GM19023 (cell line): ENCODE data around the gene CDC25B.
A peak's percentile ranks its signal among the peaks of the same experiment; 100 is the strongest.

Source experiments
- ATAC-seq: cut with Tn5 transposase; IDR thresholded peaks from one replicate; pipeline ENCODE4 v1.9.1; 2021; ENCODE audit warnings: mild to moderate bottlenecking, moderate library complexity; ENCODE audit not compliant: unreplicated experiment

CDC25B gene

DNA sequence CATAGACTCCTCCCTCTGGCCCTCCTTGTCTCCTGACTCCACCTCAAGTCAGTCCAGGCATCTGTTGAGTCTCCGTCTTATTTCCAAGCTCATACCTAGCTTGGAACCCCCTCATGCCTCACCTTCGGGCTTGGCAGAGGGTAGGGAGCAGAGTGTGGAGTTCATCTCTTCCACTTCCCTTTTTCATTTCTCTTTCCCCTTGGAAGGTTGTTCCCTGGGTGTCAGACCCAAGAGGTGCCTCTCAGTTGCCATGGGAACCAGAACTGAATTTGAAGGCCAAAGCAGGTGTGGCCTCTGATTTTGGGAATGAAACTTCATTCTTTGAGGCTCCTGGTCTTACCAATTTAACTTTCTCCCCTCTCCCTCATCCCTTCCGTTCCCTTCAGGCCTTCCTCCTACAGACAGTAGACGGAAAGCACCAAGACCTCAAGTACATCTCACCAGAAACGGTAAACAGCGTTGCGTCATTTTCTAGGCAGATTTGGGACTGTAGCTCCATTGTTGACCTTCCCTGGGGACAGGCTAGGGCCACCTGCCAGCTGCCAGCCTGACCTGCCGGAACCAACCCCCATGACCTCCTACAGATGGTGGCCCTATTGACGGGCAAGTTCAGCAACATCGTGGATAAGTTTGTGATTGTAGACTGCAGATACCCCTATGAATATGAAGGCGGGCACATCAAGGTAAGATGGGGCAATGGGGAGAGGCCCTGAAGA lies 6.6 kb downstream of the CDC25B start:
- ATAC-seq: no peak

- no peak for ATAC-seq
Measured at GRCh38 chr20:3803289-3803688, 7.2 kb downstream of the CDC25B start.

DNA sequence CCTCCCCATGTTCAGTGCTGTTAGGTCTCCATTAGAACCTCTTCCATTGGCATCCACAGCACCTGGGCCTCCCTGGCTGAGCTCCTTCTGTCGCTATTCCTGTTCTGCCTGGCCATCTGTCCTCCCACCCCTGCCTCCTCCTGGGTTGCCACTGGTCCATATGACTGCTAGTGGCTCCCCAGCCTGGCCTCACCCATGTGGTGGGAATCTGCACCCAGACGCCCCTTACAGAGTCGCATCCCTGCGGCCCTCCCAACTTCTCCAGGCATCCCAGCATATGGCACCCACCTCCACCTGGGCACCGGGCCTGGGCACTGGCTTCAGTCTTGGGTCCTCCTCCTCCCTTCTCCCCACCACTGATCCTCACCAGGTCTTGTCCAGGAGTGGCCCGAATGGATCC lies 7.7 kb downstream of the CDC25B start:
- ATAC-seq: no peak

- ATAC-seq: no peak
Measured at GRCh38 chr20:3804254-3804751, 8.2 kb downstream of the CDC25B start.

- ATAC-seq: no peak
Measured at GRCh38 chr20:3804781-3805180, 8.7 kb downstream of the CDC25B start.

GRCh38 chr20:3808544-3808943 lies 12.4 kb downstream of the CDC25B start:
- ATAC-seq: no peak

- ATAC-seq: no peak
Measured at GRCh38 chr20:3811467-3812258, 15.6 kb downstream of the CDC25B start.

DNA sequence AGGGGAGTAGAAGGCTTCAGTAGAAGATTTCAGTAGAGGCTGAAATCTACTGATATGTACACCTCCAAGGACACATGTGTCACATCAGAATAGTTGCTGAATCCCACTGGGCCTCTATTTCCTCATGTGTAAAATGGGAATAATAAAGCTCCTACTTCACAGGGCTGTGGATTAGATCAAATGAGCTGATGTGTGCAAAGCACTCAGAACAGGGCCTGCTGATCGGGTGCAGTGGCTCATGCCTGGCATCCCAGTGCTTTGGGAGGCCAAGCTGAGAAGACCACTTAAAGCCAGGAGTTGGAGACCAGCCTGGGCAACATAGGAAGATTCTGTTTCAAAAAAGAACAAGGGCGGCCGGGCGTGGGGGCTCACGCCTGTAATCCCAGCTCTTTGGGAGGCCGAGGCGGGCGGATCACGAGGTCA lies 16.2 kb downstream of the CDC25B start:
- ATAC-seq: no peak

DNA sequence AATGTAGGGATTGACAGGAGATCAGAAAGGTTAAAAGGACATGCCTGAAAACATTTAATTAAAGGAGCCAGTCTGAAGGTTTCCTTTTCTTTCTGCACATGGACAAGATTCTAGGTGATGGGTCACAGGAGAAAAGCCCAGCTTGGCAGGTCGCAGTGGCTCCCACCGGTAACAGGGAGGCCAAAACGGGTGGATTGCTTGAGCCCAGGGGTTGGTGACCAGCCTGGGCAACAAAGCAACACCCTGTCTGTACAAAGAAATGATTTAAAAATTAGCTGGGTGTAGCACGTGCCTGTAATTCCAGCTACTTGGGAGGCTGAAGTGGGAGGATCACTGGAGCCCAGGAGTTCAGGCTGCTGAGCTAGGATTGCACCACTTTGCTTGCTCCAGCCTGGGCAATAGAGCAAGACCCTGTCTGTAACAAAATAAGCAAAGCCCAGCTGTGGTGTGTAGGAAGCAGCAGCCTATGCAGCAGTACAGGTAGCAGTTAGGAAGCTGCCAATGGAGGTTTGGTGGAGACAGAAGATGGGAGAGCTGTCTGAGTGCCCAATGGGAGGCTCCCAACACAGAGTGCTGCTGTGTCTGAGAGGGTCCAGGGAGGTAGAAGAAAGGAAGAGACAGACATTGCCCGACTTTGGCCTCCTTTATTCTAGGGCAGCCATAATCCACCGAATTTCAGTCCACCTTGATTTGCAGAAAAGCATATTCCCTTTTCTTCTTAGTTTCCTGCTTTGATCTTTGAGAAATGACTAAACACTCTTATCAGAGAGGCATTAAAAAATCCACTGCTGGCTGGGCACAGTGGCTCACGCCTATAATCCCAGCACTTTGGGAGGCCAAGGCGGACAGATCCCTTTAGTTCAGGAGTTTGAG lies 17.1 kb downstream of the CDC25B start:
- no peak for ATAC-seq

GRCh38 chr20:3813848-3814581 lies 17.9 kb downstream of the CDC25B start:
- ATAC-seq: no peak

- no peak for ATAC-seq
Measured at GRCh38 chr20:3814928-3815495, 18.9 kb downstream of the CDC25B start.

DNA sequence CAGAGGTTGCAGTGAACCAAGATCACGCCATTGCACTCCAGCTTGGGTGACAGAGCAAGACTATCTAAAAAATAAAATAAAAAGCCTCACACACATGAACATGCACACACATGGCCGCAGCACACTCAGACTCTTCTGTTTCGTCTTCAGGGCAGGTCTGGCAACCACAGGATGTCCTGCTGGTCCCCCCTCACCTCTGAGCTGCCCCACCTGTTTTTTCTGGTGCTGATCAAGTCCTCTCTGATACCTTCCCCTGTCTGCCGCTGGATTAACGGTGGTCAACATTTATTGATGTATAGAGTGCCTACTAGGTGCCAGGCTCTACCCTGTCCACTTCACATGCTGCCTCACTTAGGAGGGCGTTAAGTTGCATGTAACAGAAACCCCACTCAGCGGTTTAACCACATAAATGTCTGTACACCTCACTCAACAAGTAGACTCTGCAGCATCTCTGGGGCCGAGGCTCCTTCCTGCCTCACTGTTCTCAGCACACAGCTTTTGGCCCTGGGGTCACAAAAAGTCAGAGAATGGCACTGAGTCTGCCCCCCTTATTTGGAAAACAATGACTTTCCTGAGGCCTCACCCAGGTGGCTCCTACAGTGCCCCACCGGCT lies 19.7 kb downstream of the CDC25B start:
- no peak for ATAC-seq

DNA sequence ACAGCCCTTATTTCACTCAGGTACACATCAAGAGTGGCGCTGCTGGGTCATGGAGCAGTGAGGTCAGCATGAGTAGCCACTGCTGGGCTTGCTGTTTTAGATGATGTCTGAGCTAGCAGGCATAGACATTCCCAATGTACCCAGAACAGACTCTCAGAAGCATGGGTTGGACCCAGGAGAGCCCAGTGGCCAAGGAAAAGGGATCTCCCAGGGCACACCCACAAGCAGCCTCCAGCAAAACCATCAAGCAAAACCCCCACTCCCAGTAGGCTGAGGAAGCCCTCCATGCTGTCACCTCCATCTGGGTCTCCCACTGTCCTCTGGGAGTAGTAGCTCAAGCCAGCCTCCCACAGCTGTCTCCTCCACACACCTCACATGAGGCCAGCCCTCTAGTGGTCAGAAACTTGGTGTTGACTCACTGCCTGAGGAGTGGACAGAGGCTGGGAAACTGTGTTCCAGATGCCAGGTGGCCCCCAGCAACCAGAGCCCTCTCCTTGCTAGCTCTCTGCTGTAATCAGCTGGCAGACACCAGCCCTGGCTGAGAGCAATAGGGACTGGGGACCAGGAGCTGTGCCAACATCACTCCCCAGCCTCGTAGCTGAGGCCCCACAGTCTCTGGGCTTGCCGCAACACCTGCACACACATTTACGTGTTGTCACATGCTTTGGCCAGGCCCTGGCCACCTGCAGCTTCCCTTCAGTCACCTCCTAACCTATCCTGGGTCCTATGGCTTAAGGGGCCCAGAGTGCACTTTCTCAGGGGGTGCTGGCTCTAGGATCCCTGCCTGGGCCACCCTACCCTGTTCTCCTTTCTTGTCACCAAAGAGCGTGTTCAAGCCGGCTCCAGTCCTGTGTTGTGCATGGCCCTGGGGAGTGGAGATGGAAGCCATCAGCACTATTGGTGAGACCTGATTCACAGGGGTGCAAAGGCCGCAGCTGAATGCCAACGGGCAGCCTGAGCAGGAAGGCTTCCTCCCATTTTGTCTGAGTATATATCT lies 22.3 kb downstream of the CDC25B start:
- no peak for ATAC-seq

- ATAC-seq: no peak
Measured at GRCh38 chr20:3819411-3820047, 23.4 kb downstream of the CDC25B start.

GRCh38 chr20:3820048-3820900 lies 24.2 kb downstream of the CDC25B start, which contains the start of gene AP5S1:
AP5S1 (plus strand) TSS chr20:3820547; CDS start chr20:3822118, 1,571 bp downstream.
- ATAC-seq: peak; percentile 84

DNA sequence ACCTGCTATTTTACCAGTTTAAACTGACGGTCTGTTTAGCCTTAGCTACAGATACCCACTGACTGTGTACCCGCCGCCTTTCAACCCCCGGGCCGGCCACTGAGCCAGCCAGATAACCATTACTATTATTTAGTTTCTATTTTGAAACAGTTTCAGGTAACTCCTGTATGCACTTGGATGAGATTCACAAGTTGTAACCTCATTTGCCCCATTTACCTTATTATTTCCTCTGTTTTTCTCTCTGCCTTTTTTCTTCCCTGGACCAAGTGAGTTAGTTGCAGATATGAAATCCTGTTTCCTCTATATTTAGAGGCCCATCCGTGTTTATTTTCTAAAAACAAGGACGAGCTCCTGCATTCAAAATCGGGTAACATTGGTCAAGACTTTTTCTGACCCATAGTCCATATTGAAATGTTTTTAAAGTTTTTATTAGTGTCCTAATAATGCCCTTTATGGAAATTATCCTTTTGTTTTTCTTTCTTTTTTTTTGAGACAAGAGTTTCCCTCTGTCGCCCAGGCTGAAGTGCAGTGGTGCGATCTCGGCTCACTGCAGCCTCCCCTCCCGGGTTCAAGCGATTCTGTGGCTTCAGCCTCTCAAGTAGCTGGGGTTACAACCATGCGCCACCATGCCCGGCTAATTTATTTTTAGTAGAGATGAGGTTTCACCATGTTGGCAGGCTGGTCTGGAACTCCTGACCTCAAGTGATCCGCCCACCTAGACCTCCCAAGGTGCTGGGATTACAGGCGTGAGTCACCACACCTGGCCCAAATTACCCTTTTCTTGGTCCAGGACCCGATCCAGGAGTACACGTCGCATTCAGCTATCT lies 25.0 kb downstream of the CDC25B start:
- peak; percentile 4 for ATAC-seq
